GM18870 (cell line): ENCODE data around the gene BRWD1.
"Not testable (repeated sequence)": the region's sequence is repeated elsewhere in the genome, so short reads cannot be mapped to it uniquely, and the experiment has no call there.

ENCODE experiments used
- ATAC-seq: cut with Tn5 transposase; IDR thresholded peaks from one replicate; pipeline ENCODE4 v1.9.1; 2021; ENCODE audit warnings: moderate library complexity; ENCODE audit not compliant: unreplicated experiment

BRWD1 gene

DNA sequence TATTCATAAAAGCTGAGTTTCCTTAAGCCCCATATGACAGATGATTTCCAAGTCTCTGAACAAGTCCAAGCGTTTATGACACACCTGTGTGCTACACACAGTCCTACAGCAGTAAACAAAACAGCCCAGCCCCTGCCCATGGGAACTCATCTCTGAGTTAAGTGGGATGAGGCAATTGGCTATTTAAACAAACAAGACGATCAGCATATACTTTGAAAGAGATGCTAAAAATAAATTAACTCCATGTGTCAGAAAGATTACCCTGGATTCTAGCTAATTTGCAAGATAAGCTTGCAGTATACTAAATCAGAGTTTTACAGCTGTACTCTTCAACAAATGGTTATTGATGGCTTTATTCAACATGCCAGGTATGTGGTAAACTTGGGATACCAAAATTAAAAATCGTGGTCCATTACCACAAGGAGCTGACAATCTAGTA lies 137.1 kb downstream of the BRWD1 start:
- ATAC-seq = no peak

DNA sequence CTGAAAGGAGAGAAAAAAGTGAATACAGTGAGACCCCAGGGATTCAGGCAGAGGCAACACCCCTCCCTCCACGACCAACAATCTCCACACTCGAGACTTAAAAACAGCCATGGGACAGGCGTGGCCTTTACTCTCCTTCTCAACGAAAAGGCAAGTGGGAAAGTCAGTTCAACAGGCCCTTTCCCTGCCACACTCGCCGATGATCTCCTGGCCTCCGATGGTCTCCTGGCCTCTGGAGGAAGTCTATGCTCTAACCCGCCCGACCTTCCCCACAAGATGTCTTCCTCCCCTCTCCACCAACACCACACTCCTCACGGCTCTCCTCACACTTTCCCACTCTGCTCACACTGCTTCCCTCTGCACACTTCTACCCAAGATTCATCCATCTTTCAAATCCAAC lies 137.8 kb downstream of the BRWD1 start:
- ATAC-seq = no peak

DNA sequence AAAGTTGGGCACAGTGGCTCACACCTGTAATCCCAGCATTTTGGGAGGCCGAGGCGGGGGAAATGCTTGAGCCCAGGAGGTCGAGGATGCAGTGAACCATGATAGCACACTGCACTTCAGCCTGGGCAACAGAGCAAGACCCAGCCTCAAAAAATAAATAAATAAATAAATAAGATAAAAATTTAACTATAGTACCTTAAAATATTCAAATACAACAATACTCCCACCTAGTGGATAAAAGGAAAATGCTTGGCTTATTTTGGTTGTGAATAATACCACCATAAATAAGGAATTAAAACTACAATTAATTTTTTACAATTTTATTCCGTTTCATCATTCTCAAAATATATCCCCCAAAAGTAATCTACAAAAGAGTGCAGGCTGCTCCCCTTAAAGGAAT lies 138.3 kb downstream of the BRWD1 start:
- ATAC-seq = no peak

DNA sequence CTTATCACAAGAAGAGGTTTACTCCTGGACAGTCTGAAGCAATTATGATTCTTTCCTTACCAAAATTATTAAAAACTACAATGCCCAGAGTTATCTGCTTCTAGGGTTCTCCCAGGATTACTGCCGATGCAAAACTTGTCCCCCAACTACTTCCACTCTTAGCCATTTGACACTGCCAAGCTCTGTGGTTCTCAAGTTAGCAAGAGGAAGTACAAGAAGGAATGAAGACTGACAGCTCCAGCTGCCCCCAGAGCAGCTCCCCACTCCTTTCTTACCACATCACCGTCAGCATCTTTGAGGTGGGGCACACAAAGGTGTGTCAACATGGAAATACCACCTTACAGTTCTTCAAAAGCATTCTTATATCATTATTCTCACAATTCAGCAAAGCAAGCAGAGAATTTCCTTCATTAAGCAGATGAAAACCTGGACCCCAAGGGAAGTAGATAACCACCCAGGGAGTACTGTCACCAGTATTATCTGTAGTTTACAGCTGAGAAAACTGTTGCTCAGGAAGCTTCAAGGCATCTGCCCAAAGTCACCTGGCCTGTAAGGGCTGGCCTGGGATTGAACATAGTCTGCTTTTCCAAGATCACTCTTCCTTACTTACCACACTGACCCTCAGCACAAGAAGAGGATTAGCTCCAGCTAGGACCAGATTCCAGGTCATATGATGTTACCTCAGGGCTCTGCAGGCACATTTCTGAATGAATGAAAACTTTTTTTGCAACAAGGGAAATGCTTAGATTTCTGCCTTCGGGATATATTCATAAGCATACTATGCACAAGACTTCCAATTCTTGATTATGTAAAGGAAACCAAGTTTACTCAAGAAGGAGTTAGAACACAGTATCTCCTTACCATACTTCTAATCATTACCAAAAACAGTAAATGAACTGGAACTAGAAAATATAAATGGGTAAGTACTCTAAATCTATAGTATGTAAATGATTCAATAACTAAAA lies 139.4 kb downstream of the BRWD1 start:
- ATAC-seq = no peak

DNA sequence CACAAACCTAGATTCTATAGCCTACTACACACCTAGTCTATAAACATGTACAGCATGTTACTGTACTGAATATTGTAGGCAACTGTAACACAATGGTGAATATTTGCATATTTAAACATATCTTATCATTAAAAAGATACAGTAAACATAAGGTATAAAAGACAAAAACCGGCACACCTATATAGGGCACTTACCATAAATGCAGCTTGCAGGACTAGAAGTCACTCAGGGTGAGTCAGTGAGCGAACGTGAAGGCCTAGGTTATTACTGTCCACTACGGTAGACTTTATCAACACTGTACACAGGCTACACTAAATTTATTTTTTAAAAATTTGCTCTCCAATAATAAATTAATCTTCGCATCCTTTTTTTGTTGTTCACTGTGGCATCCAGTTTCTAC lies 143.5 kb downstream of the BRWD1 start:
- ATAC-seq = no peak

DNA sequence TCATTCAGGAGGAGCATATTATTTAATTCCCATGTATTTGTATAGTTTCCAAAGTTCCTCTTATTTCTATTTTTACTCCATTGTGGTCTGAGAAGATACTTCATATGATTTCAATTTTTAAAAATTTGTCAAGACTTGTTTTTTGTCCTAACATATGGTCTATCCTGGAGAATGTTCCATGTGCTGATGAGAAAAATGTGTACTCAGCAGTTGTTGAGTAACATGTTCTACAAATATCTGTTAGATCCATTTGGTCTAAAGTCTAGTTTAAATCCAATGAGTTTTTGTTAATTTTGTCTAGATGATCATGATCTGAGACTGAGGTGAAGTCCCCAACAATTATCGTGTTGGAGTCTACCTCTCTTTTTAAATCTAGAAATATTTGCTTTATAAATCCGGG lies 144.6 kb downstream of the BRWD1 start:
- ATAC-seq = no peak

DNA sequence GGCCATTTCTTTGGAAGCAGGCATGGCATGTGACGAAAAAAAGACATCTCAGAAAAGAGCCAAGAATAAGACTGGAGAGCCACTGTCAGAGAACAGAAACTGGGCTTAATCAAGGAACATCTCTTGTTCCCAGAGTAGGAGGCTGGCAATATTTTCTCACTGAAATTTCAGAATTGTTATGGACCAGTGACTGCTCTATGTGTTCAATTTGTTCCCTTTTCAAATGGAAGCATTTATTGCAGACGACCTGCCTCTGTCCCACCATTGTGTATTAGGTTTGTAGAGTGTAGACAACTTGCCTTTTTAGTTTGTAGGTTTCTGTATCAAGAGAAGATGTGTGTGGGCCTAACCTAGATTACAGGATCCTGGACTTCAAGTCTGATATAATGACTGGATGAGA lies 148.9 kb downstream of the BRWD1 start:
- no peak for ATAC-seq

DNA sequence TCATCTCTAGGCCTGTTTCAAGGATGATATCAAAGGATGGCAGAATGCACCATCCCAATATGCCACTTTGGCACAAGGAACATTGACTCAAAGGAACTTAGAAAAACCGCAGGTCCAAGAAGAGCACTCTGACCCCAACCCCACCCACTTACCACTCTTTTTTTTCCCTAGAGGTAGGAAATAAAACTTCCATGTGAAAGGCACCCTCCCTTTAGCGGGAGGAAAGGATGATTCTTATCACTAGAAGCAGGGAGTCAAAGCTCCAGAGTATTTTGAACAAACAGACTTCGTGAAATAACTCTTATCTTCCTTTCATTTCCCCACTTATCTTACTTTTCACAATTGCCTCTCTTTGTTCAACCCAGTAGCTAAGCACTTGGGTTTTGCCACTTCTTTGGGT lies 152.4 kb downstream of the BRWD1 start:
- no peak for ATAC-seq

DNA sequence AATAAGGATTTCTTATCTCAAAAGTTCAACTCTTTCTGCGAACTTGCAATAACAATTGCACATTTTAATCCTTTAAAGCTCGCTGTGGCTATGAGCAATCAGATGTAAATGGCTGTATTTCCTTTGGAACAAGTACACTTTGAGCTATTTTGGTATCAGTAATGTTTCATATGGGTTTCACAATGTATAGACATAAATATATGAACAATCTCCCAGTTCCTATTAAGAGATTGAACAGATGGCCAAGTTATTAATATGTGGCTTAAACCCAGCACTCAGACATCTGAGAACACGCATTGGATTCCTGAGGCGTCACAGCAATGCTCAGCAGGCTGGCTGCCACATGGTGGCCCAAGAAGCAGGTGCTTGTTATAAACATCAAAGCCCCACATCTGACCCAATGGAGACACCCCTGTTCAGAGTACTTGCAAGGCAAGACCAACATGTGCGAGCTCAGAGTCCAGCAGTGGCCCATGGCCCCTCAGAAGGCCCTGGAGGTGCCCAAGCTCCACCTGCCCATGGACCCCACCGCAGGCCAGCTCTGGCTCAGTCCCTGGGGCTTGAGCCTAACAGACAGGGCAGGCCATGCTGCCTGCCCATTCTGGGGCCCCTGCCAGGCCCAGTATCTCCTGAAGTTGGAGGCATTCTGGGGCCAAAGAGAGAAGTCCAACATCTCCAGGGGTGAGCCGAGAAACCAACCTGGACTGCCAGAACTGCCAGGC lies 153.9 kb downstream of the BRWD1 start:
- no peak for ATAC-seq

DNA sequence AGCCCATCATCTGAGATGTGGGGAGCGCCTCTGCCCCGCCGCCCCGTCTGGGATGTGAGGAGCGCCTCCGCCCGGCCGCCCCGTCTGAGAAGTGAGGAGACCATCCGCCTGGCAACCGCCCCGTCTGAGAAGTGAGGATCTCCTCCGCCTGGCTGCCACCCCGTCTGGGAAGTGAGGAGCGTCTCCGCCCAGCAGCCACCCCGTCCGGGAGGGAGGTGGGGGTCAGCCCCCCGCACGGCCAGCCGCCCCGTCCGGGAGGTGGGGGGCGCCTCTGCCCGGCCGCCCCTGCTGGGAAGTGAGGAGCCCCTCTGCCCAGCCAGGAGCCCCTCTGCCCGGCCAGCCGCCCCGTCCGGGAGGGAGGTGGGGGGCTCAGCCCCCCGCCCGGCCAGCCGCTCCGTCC lies 156.2 kb downstream of the BRWD1 start:
- not testable (repeated sequence) for ATAC-seq

DNA sequence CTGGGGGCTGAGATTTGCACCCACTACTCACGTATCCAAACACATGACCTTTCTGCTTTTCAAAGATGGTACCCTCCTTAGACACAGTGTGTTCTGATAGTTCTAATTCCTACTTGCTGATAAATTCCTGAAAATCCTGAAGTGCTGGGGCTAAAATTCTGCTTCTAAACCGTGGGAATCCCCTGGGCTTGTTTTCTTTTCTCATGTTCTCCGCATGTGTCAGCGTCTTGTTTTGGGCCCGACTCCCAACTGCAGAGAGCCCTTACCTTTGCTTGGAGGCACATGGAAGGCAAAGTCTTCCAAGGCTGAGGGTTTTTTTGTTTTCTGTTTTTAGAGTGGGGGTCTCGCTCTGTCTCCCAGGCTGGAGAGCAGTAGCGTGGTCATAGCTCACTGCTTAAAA lies 157.4 kb downstream of the BRWD1 start:
- no peak for ATAC-seq

DNA sequence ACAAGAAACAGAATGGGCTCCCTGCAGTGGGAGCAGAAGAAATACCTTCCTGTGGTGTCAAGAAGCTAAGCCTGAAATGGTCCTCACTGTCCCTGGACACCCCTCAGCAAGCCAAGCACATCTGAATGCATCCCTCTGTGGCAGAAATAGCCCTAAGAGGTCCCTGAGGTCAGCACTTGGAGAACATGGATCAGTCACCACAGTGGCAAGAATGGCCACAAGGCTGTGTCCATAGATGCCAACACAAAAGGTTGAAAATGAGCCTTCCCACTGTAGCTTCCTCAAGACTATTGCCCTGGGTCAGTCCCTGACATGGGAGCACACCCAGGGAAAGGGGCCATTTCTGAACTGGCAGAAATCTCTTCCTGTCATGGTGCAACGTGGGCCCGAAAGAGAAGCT lies 157.9 kb downstream of the BRWD1 start:
- ATAC-seq = no peak

DNA sequence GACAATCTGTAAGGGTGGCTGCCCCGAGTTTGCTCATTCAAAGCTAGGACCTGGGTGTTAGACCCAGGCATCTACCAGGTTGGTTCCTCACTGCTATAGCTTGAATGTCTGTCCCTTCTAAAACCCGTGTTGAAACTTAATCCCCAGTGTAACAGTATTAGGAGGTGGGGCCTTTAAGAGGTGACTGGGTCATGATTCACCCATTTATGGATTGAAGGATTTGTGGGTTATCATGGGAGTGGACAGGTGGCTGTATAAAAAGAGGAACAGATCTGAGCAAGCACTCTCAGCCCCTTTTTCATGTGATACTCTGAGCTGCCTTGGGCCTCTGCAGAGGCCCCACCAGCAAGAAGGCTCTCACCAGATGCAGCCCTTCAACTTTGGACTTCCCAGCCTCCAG lies 159.6 kb downstream of the BRWD1 start:
- no peak for ATAC-seq

DNA sequence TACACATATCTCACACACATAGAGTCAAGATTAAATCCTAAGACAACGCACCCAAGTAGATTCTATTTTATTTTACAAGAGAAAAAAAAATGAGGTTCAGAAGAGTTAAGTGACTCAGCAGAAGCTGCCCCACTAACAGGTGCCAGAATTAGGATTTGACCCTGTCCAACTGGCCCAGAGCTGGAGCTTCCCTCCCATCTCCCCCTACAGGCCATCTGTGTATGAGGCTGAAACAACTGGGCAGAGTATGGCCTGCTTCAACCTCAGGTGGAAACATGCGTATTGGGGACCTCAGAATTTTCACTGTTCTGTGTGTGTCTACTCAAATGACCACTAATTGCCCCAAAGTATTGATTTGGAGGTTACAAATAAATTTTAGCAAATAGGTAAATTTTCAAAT lies 160.1 kb downstream of the BRWD1 start:
- no peak for ATAC-seq

DNA sequence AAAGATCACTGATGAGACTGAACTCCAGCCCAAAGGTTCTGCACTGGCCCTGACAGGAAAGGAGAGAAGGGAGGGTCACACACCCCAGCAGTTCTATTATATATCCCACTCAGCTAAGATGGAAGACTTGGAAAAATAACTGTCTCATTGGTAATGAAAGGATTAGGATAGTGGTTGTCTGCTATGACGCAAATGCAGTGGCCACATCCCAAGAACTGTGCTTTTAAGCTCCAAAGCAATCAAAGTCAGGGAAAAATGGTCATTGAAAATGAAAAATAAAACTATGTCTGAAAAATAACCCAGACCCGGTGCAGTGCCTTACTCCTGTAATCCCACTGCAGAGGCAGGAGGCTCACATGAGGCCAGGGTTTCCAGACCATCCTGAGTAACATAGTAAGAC lies 161.2 kb downstream of the BRWD1 start:
- no peak for ATAC-seq

DNA sequence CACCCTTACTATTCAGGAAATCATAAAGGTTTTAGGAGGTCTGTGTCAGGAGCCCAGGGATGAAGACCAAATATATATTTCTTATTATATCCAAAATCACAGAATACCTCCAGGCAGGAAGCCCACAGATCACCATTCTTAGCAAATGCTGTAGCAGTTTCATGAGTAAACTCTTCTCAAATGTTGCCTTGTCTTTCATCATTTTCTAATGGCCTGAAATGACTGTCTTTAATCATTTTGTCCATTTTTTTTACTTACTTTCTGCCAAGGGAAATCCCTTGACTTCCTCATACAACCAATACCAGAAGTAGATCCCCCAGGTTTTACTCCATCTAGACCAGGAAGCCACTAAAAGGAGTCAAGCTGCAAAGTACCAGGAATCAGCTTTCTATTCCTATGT lies 162.6 kb downstream of the BRWD1 start:
- no peak for ATAC-seq

DNA sequence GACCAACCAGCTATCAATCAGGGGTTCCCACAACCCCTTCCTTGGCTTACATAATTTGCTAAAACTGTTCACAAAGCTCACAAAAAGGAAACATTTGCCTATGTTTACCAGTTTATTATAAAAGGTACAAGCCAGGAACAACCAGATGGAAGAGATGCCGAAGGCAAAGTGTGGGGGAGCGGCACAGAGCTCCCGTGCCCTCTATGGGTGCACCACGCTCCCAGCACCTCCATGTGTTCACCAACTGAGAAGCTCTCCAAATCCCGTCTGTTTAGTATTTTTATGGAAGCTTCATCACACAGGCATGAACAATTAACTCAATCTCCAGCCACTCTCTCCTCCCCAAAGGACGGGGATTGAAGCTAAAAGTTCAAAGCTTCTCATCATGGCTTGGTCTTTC lies 163.1 kb downstream of the BRWD1 start:
- ATAC-seq = no peak

DNA sequence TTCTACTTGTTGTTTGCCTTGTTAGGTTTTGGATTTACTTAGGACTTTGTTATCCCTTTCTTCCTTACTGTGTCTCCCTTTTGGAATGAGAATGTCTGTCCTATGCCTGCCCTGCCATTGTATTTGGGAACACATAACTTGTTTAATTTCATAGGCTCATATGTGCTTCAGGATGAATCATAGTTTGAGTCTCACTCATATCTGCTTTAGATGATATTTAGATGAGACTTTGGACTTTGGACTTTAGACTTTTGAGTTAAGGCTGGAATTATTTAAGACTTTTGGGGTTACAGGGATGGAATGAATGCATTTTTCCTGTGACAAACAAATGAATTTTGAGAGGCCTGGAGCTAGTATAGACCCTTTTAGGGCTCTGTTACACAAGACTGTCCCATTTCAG lies 163.6 kb downstream of the BRWD1 start:
- no peak for ATAC-seq

DNA sequence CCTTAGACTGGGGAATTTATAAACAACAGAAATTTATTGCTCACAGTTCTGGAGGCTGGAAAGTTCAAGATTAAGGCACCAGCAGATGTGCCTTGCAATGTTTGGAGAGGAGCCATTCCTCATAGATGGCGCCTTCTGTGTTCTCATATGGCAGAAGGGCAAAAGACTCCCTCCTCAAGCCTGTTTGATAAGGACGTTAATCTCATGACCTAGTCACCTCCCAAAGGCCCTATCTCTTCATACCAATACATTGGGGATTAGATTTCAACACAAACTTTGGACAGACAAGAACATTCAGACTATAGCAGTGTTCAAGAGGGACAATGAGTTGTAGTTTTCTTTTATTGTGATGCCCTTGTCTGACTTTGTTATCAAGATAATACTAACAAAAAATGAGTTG lies 164.5 kb downstream of the BRWD1 start:
- no peak for ATAC-seq

DNA sequence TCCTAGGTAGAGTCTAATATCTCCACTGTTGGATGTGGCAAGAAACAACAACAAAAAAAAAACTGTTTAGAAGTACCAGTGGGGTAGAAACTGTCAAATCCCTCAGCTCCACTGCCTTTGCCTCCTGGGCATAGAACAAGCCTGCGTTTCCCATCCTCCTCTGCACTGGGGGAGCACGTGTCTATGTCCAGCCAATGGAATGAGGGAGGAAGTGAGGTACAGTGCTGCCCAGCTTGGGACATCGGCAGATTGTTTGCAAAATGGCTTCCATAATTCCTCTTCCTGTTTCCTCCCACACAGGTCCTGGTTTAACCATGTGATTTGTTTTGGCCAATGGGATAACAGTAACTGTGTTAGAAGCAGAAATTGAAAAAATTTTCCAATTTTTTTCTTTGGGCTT lies 169.2 kb downstream of the BRWD1 start:
- ATAC-seq = no peak

DNA sequence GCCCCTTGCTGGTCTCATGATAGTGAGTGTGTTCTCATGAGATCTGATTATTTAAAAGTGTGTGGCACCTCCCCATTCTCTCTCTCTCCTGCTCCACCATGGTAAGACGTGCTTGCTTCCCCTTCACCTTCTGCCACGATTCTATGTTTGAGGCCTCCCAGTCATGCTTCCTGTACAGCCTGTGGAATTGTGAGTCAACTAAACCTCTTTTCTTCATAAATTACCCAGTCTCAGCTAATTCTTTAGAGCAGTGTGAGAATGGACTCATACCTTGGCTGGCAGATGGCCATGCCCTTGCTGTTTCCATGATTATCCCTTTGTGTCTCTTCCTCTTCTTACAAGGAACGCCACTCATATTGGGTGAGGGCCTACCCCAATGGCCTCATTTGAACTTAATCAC lies 170.5 kb downstream of the BRWD1 start:
- no peak for ATAC-seq

DNA sequence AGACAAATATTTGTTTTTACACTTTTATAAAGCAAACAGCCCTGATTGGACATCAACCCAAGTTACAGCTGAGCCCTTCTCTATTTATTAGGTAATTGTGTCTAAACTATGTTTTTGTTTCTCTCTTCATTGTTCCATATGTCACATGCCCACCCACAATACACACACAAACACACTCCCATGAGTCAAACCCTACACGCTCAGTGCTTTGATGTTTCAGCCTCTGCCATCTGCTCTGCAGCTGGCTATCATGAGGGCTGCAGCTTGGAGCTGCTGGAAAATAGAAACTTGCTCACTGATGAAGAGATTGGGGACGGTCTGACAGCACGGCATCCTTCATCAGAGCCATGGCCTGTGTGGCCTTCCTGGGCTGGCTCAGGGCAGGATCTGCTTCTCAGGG lies 171.9 kb downstream of the BRWD1 start:
- no peak for ATAC-seq
